HG03196 (cell line): ENCODE results near the gene DOCK4.
A peak's percentile ranks its signal among the peaks of the same experiment; 100 is the strongest.

Experiments used
- ATAC-seq: cut with Tn5 transposase; IDR thresholded peaks from one replicate; pipeline ENCODE4 v1.9.1; 2021; ENCODE audit not compliant: unreplicated experiment

Gene DOCK4

DNA sequence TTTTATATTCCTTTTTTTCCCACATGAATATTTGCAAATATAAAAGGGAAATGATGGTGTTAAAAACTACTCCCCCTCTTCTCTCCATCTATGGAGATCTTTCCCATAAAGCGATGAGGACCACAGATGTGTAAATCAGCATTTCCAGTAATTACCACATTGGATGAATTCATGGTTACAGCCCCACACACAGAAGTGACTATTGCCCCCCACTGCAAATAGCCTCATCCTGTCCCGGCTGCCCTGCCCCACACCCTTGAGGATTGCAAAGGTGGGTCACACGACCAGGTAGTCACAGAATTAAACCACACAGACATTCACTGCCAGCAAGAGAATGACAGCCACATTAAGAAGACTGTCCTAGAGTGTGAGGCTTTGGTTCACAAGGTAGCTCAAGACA lies 145.1 kb downstream of the DOCK4 start:
- ATAC-seq: no peak

DNA sequence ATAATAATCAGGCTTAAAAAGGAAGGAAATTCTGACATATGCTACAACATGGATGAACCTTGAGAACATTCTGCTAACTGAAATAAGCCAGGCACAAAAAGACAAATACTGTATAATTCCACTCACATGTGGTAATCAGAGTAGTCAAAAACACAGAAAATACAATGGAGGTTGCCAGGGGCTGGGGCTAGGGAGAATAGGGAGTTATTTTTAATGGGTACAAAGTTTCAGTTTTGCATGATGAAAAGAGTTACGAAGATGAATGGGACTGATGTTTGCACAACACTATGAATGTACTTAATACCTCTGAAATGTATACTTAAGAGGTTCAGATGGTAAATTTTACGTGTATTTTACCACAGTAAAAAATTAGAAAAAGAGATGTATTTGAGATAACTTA lies 145.6 kb downstream of the DOCK4 start:
- ATAC-seq: no peak

DNA sequence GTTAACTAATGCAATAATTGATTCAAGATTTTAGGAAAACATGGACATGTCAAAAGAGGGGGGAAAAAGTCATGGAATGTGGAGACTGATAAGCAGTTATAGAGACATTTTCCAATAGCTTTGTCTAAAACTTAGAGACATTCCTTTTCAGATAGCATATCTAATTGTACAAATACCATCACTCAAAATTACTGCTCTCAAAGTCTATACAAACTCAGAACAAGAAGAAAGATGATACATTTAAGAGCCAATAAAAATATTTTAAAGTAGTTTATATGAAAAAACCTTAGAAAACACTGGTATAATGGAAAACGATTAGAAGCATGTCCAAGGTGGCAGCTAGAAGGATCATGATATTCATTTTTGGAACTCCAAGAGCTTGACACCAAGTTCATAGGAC lies 146.5 kb downstream of the DOCK4 start:
- ATAC-seq: no peak

GRCh38 chr7:112058686-112059085 lies 147.5 kb downstream of the DOCK4 start:
- ATAC-seq: no peak

DNA sequence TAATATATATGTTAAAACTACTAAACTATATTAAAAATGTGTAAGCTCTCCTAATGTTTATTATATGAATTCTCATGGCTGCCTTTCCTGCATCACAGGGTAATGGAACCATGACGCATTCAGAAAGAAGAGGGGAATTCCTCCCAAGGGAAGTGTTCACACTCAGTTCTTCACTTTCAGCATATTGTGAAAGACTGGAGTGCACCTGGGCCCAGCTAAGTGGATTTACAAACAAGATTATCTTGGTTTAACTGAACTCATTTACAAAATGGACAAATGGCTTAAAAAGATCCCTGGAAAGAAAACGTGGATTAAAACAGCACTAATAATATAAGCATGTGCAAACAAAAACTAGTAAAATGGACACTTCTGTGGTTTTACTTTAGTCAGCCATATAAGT lies 149.8 kb downstream of the DOCK4 start:
- ATAC-seq: peak; percentile 64

- no peak for ATAC-seq
Observed at GRCh38 chr7:112053737-112054069, 152.5 kb downstream of the DOCK4 start.

- no peak for ATAC-seq
Observed at GRCh38 chr7:112052993-112053736, 153.0 kb downstream of the DOCK4 start.

- ATAC-seq: no peak
Observed at GRCh38 chr7:112052498-112052897, 153.7 kb downstream of the DOCK4 start.

DNA sequence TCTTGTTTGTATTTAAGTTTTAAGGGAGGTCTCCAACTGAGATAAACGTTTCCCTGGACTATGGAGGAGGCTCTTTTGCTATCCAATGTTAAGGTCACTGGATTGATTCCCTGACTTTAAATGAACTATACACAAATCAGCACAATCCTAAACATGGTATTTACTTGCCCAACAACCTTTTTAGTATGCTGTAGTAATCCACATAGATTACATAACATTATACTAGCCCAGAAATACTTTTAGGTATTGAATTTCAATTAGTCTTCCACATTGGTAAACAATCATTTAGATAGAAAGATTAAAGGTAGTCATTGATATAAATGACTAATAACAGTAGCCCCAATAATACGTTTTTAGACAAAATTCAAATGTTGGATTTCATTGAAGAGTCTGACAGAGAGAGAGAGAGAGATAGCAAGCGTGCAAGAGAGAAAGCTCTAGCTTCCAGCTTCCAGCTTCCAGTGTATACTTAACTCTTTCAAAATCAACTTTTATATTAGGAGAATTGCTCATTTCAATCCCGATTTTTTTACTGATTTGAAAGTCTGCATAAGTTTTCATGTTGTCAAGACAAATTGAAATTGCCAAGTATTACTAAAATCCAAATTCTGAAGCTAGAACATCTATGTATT lies 155.8 kb downstream of the DOCK4 start:
- no peak for ATAC-seq

DNA sequence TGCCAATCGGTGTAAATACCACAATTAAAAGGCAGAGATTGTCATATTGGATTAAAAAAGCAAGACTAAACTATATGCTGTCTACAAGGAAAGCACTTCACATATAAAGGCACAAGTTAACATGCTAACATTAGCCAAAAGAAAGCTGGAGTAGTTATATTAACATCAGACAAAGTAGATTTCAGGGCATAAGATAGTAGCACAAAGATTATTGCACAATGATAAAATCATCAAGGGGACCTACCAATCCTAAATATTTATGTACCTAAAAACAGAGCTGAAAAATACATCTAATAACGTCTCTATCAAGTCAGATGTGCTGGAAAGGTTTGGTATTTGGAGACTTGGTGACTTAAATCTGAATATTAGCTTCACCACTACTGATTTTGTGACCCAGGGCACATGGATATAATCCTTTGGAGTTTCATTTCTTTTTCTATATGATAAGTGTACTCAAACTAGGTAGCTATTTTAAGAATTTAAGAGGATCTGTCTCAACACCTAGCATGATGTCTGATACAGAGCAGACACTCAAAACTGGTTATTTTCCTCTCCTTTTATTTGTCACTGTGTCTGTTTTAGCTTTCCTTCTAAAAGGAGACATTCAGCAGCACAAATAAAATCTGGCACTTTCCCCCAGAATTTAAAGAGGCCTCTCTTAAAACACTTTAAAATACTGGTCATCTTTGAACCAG lies 156.5 kb downstream of the DOCK4 start:
- ATAC-seq: no peak

GRCh38 chr7:112047421-112047820 lies 158.8 kb downstream of the DOCK4 start:
- no peak for ATAC-seq

DNA sequence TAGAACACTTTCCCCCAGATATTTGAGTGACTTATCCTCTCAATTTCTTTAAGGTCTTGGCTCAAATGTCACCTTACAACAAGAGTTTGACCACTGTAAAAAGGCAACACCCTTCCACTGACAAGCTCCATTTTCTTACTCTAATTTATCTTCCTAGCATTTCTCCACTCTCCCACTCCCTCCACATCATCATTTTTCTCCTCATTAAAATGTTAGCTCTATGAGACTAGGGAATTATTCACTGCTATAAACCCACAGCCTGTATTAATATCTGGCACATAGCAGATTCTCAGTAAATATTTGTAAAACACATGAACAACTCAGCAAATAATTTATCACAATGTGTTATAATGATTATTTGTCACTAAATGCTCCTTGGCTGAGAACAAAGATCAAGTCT lies 161.0 kb downstream of the DOCK4 start:
- no peak for ATAC-seq

DNA sequence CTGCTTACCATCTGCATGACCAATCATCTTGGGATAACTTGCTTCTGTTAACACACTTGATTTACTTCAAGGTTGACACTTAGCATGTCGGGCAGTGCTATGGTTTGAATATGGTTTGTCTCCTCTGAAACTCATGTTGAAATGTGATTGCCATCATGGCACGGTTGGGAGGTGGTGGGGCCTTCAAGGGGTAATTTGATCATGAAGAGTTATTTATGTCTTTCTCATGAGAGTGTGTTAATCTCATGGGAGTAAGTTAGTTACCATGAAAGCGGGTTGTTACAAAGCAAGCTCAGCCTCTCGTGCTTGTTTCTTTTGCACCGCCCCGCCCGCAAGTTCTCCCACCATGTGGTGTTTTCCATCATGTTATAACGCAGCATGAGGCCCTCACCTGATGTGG lies 163.6 kb downstream of the DOCK4 start:
- ATAC-seq: no peak

DNA sequence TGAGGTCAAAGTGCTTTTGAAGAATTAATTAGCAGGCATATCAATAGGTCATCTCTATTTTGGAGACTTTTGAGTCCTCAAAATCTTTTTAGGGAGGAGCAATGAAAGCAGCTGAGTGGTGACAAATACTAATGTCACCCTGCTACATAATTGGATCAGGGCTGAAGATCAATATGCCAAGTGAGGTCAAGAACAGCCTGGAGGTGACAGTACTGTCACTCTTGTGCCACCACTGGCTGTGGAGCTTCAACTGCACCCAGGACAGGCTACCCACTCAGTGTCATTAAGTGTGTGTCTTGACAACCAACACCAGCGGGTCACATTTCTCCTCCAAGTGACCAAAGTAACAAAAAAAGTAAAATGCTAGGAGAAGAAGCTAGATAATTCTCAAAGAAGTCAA lies 167.8 kb downstream of the DOCK4 start:
- ATAC-seq: no peak

GRCh38 chr7:112036071-112036470 lies 170.1 kb downstream of the DOCK4 start:
- ATAC-seq: no peak

- ATAC-seq: no peak
Observed at GRCh38 chr7:112031689-112032088, 174.5 kb downstream of the DOCK4 start.

DNA sequence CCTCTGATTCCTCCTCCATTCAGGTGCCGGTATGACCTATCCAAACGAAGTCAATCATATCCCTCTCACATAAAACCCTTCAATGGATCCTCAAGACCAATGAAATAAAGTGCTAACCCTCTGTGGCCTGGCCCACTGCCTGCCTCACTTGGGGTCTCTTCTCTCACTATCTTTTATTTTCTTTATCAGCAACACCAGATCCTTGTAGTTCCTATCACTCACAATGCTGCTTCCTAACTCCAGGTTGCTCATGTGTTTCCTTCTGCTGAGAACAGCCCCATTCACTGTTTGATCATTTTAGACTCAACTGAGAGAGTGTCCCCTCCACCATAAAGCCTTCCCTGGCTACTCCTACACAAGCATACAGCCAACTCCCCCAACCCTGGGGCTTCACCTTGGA lies 180.6 kb downstream of the DOCK4 start:
- ATAC-seq: no peak

- no peak for ATAC-seq
Observed at GRCh38 chr7:112023786-112024185, 182.4 kb downstream of the DOCK4 start.

GRCh38 chr7:112023282-112023681 lies 182.9 kb downstream of the DOCK4 start:
- ATAC-seq: no peak

DNA sequence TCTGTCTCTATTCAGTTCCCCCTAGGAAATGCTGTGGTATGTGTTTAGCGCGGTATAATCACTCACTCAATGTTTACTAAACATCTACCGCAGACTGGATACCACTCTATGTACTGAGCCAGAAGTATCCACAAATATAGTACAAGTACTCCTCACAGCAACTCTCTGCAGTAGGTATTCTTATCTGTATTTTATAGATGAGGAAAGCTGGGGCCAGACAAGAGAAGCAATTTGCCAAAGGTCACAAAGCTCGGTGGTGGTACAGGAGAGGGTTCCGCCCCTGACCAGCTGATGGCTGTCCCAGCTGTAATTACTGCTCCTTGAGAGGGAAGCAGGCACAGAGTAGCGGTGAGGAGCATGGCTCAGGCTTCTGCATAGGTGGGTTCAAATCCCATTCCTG lies 184.1 kb downstream of the DOCK4 start:
- ATAC-seq: no peak

GRCh38 chr7:112021379-112022044 lies 184.7 kb downstream of the DOCK4 start:
- ATAC-seq: no peak

DNA sequence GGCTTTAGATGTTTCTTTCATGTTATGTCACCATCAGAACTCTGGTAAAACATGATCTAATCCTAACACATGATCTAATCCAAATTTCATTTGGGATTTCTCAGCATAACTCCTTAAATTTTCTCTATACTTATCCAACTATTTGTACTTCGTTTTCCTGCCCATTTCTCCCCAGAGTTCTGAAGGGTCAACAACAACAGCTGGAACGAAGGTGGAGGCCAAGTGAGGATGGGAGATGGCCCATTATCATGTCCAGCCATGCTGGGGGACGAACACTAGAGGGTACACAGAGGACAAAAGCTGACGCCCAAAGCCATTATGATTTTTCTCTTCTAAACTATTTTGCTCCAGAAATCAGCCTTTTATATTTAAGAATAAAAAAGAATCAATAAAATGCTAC lies 185.4 kb downstream of the DOCK4 start:
- no peak for ATAC-seq
